Ascending aorta (tissue), 2 donors: ENCODE measurements around the gene PRPF19. TPM values are rescaled to one million over a fixed set of nuclear protein-coding genes. Genes with fewer than 3 reads are reported as not detected.

ENCODE experiments used
- DNase-seq, 2 donors: peaks; one replicate each; pipeline ENCODE4 v3.0.0-alpha.2; 2019; ENCODE audit warnings: low spot score in 2 of 2
- H3K27ac ChIP-seq, 2 donors: fragments of 200-600 bp; sonication (generic); one replicate each; pipeline ENCODE4 v1.5.1; 2016 to 2017; ENCODE audit warnings: mild to moderate bottlenecking in 1 of 2
- H3K27me3 ChIP-seq: fragments of 200-600 bp; sonication (generic); one replicate; pipeline ENCODE4 v1.5.1; 2017
- H3K36me3 ChIP-seq, 2 donors: fragments of 200-600 bp; sonication (generic); one replicate each; pipeline ENCODE4 v1.5.1; 2016
- H3K4me1 ChIP-seq, 2 donors: fragments of 200-600 bp; sonication (generic); one replicate each; pipeline ENCODE4 v1.5.1; 2016 to 2017; ENCODE audit warnings: mild to moderate bottlenecking in 1 of 2
- H3K4me3 ChIP-seq, 2 donors: fragments of 200-600 bp; sonication (generic); one replicate each; pipeline ENCODE4 v1.5.1; 2016 to 2017; ENCODE audit warnings: mild to moderate bottlenecking in 1 of 2
- H3K9me3 ChIP-seq, 2 donors: fragments of 200-600 bp; sonication (generic); one replicate each; pipeline ENCODE4 v1.5.1; 2016
- CTCF ChIP-seq, 3 experiments: fragments of 200-600 bp in 2 of 3; fragments of 450-650 bp in 1 of 3; sonication (generic) in 2 of 3; IDR thresholded peaks; one replicate each; pipeline ENCODE4 v1.5.1; 2016 to 2019; ENCODE audit warnings: antibody characterized with exemption in 3 of 3, mild to moderate bottlenecking in 1 of 3, moderate library complexity in 1 of 3
- intact Hi-C: fragments of 100-400 bp; cut with DNase I; formaldehyde crosslinking; loops from one replicate; pipeline ENCODE4 v1.15.1; 2023
- total RNA-seq: library from RNA; depleted of rRNA; stranded (reverse); fragments of >200 nt; gene quantifications from one replicate; pipeline ENCODE4 v1.1.0, GENCODE V29; 2016

The PRPF19 gene
- total RNA-seq, 1 donor from 2014 or later = 61.6 TPM

DNA sequence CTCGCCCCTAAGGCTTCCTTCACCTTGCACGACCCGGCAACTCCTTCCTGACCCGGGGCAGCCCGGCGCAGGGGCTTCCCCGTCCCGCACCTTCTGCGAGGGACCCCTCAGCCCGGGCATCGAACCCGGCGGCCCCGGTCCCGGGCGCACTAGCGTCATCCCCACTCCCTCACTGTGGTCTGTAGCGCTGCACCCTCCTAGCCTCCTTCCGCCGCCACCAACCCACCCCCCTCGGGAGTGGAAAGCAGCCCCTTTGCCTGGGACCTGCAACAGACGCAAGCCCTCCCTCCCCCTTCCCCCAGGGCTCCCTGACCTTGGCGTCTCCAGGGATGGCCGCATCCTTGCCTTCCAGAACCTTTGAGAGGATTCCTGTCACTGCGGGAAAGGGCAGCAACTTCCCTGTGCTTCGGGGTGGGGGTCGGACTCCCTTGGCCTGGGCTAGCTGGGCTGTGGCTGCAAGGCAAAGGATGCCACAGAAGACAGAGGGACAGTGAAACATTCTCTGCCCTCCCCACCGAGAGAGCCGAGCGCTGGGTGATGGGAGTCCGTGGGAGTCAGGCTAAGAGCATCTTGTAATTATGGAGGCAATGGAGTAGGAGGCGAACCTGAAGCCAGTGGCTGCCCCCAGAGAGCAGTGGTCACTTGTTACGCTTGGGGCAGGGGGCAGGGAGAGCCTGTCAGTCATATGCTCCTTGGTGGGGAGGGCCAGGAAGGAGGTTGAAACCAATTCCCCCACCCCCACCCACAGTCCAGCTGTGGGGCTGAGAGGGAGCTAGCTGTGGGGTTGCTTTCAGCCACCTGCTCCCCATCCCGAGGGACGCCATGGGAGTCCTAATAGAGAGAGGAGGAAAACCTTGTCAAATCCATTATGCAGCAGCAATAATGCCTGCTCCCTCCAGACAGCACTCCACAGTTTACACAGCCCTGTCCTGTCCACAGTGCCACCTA, 18.8 kb upstream of the PRPF19 start:
- no peaks in the 10 kb centered on the region for H3K27me3 ChIP-seq
- peaks cover 27 to 33% of the 10 kb centered on the region in 2 donors for H3K36me3 ChIP-seq
- H3K4me3 ChIP-seq = peak overlapping the region; percentile 77 to 80
- peaks cover 8 to 11% of the 10 kb centered on the region in 2 donors for H3K4me1 ChIP-seq
- intact Hi-C loops = no loop called here
- no peaks in the 10 kb centered on the region for H3K9me3 ChIP-seq
- TF ChIP-seq CTCF (IDR thresholded peaks at IDR 0.05) = no peak
- no peak for DNase-seq
- no peak overlapping the region for H3K27ac ChIP-seq

GRCh38 chr11:60924110-60924905, 17.9 kb upstream of the PRPF19 start, which contains the start of gene TMEM132A:
TSS of gene TMEM132A (plus strand) at chr11:60924460. CDS start at chr11:60924634, 174 bp downstream.
- intact Hi-C loops = no loop called here
- peak within 1 kb of the TSS; percentile 77 to 80 for H3K4me3 ChIP-seq
- peak in 1 of 2 donors; percentile 79 for DNase-seq
- peaks cover 33 to 40% of the 10 kb centered on the region in 2 donors for H3K36me3 ChIP-seq
- H3K27me3 ChIP-seq = no peaks in the 10 kb centered on the region
- peaks cover 8 to 11% of the 10 kb centered on the region in 2 donors for H3K4me1 ChIP-seq
- no peaks in the 10 kb centered on the region for H3K9me3 ChIP-seq
- no peak within 1 kb of the TSS for H3K27ac ChIP-seq
- TF ChIP-seq CTCF (IDR thresholded peaks at IDR 0.05) = no peak

DNA sequence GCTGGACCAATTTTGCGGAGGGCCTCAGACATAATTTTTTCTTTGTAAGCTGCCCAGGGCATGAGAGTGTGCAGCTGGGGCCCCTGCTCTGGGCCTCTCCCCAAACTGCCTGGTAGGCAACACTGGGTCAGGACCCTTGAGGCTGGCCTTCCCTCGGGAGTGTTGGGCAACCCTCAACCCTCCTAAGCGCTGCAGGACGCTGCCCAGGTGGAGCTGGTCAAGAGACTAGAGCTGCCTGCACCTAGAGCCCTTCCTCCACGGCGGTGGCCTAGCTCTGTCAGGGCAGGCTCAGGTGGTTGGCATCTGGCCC, 17.4 kb upstream of the PRPF19 start:
- intact Hi-C loops = no loop called here
- Histone ChIP-seq H3K27ac (no peak overlapping the region), H3K27me3 (no peaks in the 10 kb centered on the region), H3K9me3 (no peaks in the 10 kb centered on the region), H3K4me1 (peaks cover 8 to 15% of the 10 kb centered on the region in 2 donors), H3K36me3 (peaks cover 33 to 40% of the 10 kb centered on the region in 2 donors), H3K4me3 (peak overlapping the region; percentile 77 to 80)
- no peak for DNase-seq
- no peak for TF ChIP-seq CTCF (IDR thresholded peaks at IDR 0.05)

- Histone ChIP-seq H3K4me3 (no peak overlapping the region), H3K36me3 (peaks cover 33 to 40% of the 10 kb centered on the region in 2 donors), H3K9me3 (no peaks in the 10 kb centered on the region), H3K27me3 (no peaks in the 10 kb centered on the region), H3K4me1 (peaks cover 8 to 15% of the 10 kb centered on the region in 2 donors), H3K27ac (no peak overlapping the region)
- DNase-seq = no peak
- intact Hi-C loops = no loop called here
- no peak for TF ChIP-seq CTCF (IDR thresholded peaks at IDR 0.05)
These were observed 16.9 kb upstream of the PRPF19 start for GRCh38 chr11:60923326-60923725.

GRCh38 chr11:60922906-60923305, 16.5 kb upstream of the PRPF19 start:
- Histone ChIP-seq H3K36me3 (peaks cover 33 to 40% of the 10 kb centered on the region in 2 donors), H3K27me3 (no peaks in the 10 kb centered on the region), H3K9me3 (no peaks in the 10 kb centered on the region), H3K4me1 (peaks cover 8 to 15% of the 10 kb centered on the region in 2 donors), H3K4me3 (no peak overlapping the region), H3K27ac (no peak overlapping the region)
- intact Hi-C loops = no loop called here
- TF ChIP-seq CTCF (IDR thresholded peaks at IDR 0.05) = no peak
- DNase-seq = no peak
